Measurements from ENCODE around the gene NPHP1. TPM values are rescaled to one million over a fixed set of nuclear protein-coding genes. Genes with fewer than 3 reads are reported as not detected.

NPHP1 gene
- total and polyA plus RNA-seq, 2 of the 8 experiments (the other 6 are each of a cell fraction or from before 2014, with no cell fraction given), result 1.4 to 2.8 TPM

- no peak for TF ChIP-seq CHD7 (IDR thresholded peaks at IDR 0.05; ENCODE audit: insufficient replicate concordance, low read length)
- TF ChIP-seq CEBPB (IDR thresholded peaks at IDR 0.05; ENCODE audit: low read depth, low read length), result no peak
- TF ChIP-seq TBP (IDR thresholded peaks at IDR 0.05; ENCODE audit: low read depth, low read length), result no peak
- no peak for TF ChIP-seq ZNF274 (IDR thresholded peaks at IDR 0.05; ENCODE audit: borderline replicate concordance, extremely low read depth, low read length)
- no peak for TF ChIP-seq PHF8 (conservative IDR thresholded peaks at IDR 0.05; ENCODE audit: low read depth, low read length)
- no peak for TF ChIP-seq MAFK (IDR thresholded peaks at IDR 0.05; ENCODE audit: low read depth, low read length)
- no peak for TF ChIP-seq KDM5A (IDR thresholded peaks at IDR 0.05; ENCODE audit: low read length)
- TF ChIP-seq RFX5 (IDR thresholded peaks at IDR 0.05; ENCODE audit: borderline replicate concordance, low read depth, low read length), result no peak
- TF ChIP-seq POLR2AphosphoS5 (IDR thresholded peaks at IDR 0.05; ENCODE audit: low read depth, low read length), result no peak
- no peak for TF ChIP-seq SP4 (IDR thresholded peaks at IDR 0.05; ENCODE audit: low read length)
- TF ChIP-seq HDAC6 (IDR thresholded peaks at IDR 0.05; ENCODE audit: low read depth, low read length), result no peak
These were observed 101.5 kb downstream of the NPHP1 start (continued) for GRCh38 chr2:110103061-110103961.
